ENCODE results near the gene BATF.

DNA sequence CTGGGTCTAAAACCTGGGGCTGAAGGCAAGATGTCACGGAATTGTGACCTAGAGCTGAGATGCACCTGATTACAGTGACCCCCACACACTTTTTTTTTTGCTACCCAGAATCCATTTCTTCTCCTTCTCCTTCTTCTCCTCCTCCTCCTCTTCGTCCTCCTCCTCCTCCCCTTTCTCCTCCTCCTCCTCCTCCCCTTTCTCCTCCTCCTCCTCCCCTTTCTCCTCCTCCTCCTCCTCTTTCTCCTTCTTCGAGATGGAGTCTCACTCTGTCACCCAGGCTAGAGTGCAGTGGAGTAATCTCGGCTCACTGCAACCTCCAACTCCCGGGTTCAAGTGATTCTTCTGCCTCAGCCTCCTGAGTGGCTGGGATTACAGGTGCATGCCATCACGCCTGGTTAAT lies 36.8 kb downstream of the BATF start:
- TF ChIP-seq NFRKB (IDR thresholded peaks at IDR 0.05) (no peak), ARNT (IDR thresholded peaks at IDR 0.05) (no peak), ELF4 (IDR thresholded peaks at IDR 0.05) (no peak), BHLHE40 (IDR thresholded peaks at IDR 0.05; ENCODE audit: borderline replicate concordance) (no peak), TARDBP (IDR thresholded peaks at IDR 0.05) (no peak)

Measured in HEK293T (cell line).